Suprapubic skin (tissue), 3 donors: ENCODE data around the gene TMEM178B.

Experiments used
- CTCF ChIP-seq, 2 donors: fragments of 200-600 bp in 1 of 2; fragments of 450-650 bp in 1 of 2; sonication (generic) in 1 of 2; IDR thresholded peaks; one replicate each; pipeline ENCODE4 v1.5.1; 2016 to 2019; ENCODE audit warnings: antibody characterized with exemption in 2 of 2, mild to moderate bottlenecking in 1 of 2, moderate library complexity in 1 of 2
- POLR2A ChIP-seq, 2 donors: fragments of 450-650 bp; IDR thresholded peaks; one replicate each; pipeline ENCODE4 v1.6.1; 2017; ENCODE audit warnings: antibody characterized with exemption in 2 of 2, mild to moderate bottlenecking in 2 of 2, moderate library complexity in 2 of 2

- TF ChIP-seq CTCF (IDR thresholded peaks at IDR 0.05) (no peak), POLR2A (IDR thresholded peaks at IDR 0.05) (no peak)
Observed at GRCh38 chr7:141263508-141263907, 189.6 kb downstream of the TMEM178B start.
